GM23338 (cell line): ENCODE results near the gene ANKRD63. TPM values are rescaled to one million over a fixed set of nuclear protein-coding genes. Genes with fewer than 3 reads are reported as not detected.

ENCODE experiments used
- ATAC-seq: fragments of 200-7000 bp; cut with Tn5 transposase; 3 replicates; pipeline ENCODE4 v1.9.1; 2020
- DNase-seq: peaks from one replicate; pipeline ENCODE4 v3.0.0-alpha.2; 2015; ENCODE audit warnings: low spot score
- H2AFZ ChIP-seq: fragments of 200-600 bp; sonication (generic); 2 replicates; pipeline ENCODE4 v1.8.0; 2016; ENCODE audit warnings: antibody characterized with exemption, mild to moderate bottlenecking, moderate library complexity
- H3F3A ChIP-seq: fragments of 200-600 bp; sonication (generic); replicated peaks from 2 replicates; pipeline ENCODE4 v1.8.0; 2017; ENCODE audit warnings: antibody characterized with exemption, mixed run types, low read depth
- H3K27ac ChIP-seq: fragments of 200-600 bp; sonication (generic); 2 replicates; pipeline ENCODE4 v1.6.1; 2016; ENCODE audit warnings: low read depth
- H3K27me3 ChIP-seq: fragments of 200-600 bp; sonication (generic); 2 replicates; pipeline ENCODE4 v1.8.0; 2016; ENCODE audit warnings: mild to moderate bottlenecking, mixed run types, moderate library complexity; ENCODE audit not compliant: insufficient read depth
- H3K36me3 ChIP-seq: fragments of 200-600 bp; sonication (generic); 2 replicates; pipeline ENCODE4 v1.8.0; 2016; ENCODE audit warnings: mild to moderate bottlenecking; ENCODE audit not compliant: insufficient read depth
- H3K4me1 ChIP-seq: fragments of 200-600 bp; sonication (generic); 2 replicates; pipeline ENCODE4 v1.8.0; 2016; ENCODE audit warnings: mild to moderate bottlenecking, moderate library complexity; ENCODE audit not compliant: insufficient read depth
- H3K4me2 ChIP-seq: fragments of 200-600 bp; sonication (generic); 2 replicates; pipeline ENCODE4 v1.7.1; 2017; ENCODE audit warnings: mixed run types
- H3K4me3 ChIP-seq: fragments of 200-600 bp; sonication (generic); 2 replicates; pipeline ENCODE4 v1.6.1; 2016; ENCODE audit warnings: mixed run types
- H3K79me2 ChIP-seq: fragments of 200-600 bp; sonication (generic); replicated peaks from 2 replicates; pipeline ENCODE4 v1.8.0; 2017; ENCODE audit warnings: mild to moderate bottlenecking; ENCODE audit not compliant: insufficient read depth
- H3K9me2 ChIP-seq: fragments of 200-600 bp; sonication (generic); 2 replicates; pipeline ENCODE4 v1.8.0; 2017; ENCODE audit not compliant: insufficient read depth
- H4K20me1 ChIP-seq: fragments of 200-600 bp; sonication (generic); replicated peaks from 2 replicates; pipeline ENCODE4 v1.8.0; 2017; ENCODE audit warnings: mild to moderate bottlenecking; ENCODE audit not compliant: insufficient read depth
- H3K27ac Mint-ChIP-seq: 2 replicates; pipeline ENCODE4 v1.8.0; 2020; ENCODE audit warnings: inconsistent platforms, mild to moderate bottlenecking, moderate library complexity, mixed read lengths
- H3K27me3 Mint-ChIP-seq: 3 replicates; pipeline ENCODE4 v1.8.0; 2022; ENCODE audit warnings: low read depth, mild to moderate bottlenecking, moderate library complexity, mixed read lengths, inconsistent platforms; ENCODE audit not compliant: insufficient read depth, poor library complexity
- H3K36me3 Mint-ChIP-seq: 3 replicates; pipeline ENCODE4 v1.8.0; 2021; ENCODE audit warnings: low read depth, mild to moderate bottlenecking, inconsistent platforms, moderate library complexity, mixed read lengths
- H3K4me1 Mint-ChIP-seq: 3 replicates; pipeline ENCODE4 v1.8.0; 2020; ENCODE audit warnings: mild to moderate bottlenecking, inconsistent platforms, mixed read lengths
- H3K4me3 Mint-ChIP-seq: 3 replicates; pipeline ENCODE4 v1.8.0; 2021; ENCODE audit warnings: moderate library complexity, mild to moderate bottlenecking, inconsistent platforms, mixed read lengths
- H3K9me3 Mint-ChIP-seq: 3 replicates; pipeline ENCODE4 v1.8.0; 2020; ENCODE audit warnings: moderate library complexity, mild to moderate bottlenecking, inconsistent platforms, mixed read lengths
- CREB1 ChIP-seq: fragments of 250-450 bp; sonication (Bioruptor Pico); IDR thresholded peaks from 2 replicates; pipeline ENCODE4 v1.5.0; 2020; ENCODE audit warnings: low read depth, mild to moderate bottlenecking, moderate library complexity
- ETS1 ChIP-seq: IDR thresholded peaks from 2 replicates; pipeline ENCODE4 v1.6.1; 2016; ENCODE audit warnings: antibody characterized with exemption
- JUNB ChIP-seq: IDR thresholded peaks from one replicate; pipeline ENCODE4 v1.6.1; 2016; ENCODE audit warnings: antibody characterized with exemption; ENCODE audit not compliant: unreplicated experiment
- NANOG ChIP-seq: IDR thresholded peaks from 2 replicates; pipeline ENCODE4 v1.6.1; 2016; ENCODE audit warnings: antibody characterized with exemption, borderline replicate concordance
- POLR2AphosphoS5 ChIP-seq: IDR thresholded peaks from 2 replicates; pipeline ENCODE4 v1.6.1; 2016; ENCODE audit warnings: antibody characterized with exemption, low read depth
- REST ChIP-seq: IDR thresholded peaks from one replicate; pipeline ENCODE4 v1.6.1; 2018; ENCODE audit warnings: antibody characterized with exemption; ENCODE audit not compliant: unreplicated experiment
- ZNF331 ChIP-seq: fragments of 250-450 bp; sonication (Bioruptor Pico); IDR thresholded peaks from 2 replicates; pipeline ENCODE4 v1.5.0; 2020; ENCODE audit warnings: low read depth, mild to moderate bottlenecking, moderate library complexity
- polyA plus RNA-seq: library from polyadenylated mRNA; unstranded; fragments of >200 nt; fragmentation: Nextera tagmentation; extraction: Ambion mirVana; gene quantifications from 2 replicates; pipeline ENCODE4 v1.2.1, GENCODE V29; 2016
- total RNA-seq: library from RNA; depleted of rRNA; stranded (reverse); fragments of >200 nt; shearing (Covaris generic); gene quantifications from 2 replicates; pipeline ENCODE4 v1.2.3, GENCODE V29; 2014
- TF ChIP-seq, protein P1 (sequence below): fragments of 250-450 bp; sonication (Bioruptor Pico); IDR thresholded peaks from 2 replicates; pipeline ENCODE4 v1.5.0; 2020; ENCODE audit warnings: mild to moderate bottlenecking, moderate library complexity

ANKRD63 gene
- total and polyA plus RNA-seq, 2 experiments from 2014 or later = 0.59 TPM; not detected in 1

DNA sequence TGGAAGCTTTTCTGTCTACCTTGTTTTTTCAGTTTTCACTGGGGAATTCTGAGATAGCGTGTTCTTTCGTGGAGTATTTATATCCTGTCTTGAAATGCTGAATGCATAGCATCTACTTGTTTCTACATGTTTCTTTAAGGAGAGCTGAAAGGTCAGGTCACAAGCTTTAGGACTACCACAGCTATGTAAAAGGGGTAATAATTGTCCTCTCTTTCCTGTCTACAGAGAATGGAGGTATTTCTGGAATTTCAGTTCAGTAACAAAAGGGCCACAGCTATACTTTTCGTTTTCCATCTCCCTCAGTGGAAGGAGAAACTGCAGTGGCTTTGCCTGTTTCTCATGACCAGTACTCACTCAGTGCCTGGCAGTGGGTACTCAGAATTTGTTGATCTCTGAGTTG lies 45.3 kb upstream of the ANKRD63 start:
- peaks cover 50% of the 10 kb centered on the region for H3K4me1 ChIP-seq

More for the DNA sequence above, 45.3 kb upstream of the ANKRD63 start:
- Histone ChIP-seq H3K79me2 (peaks cover 21% of the 10 kb centered on the region), H3K27me3 (peaks cover 14% of the 10 kb centered on the region), H3K27ac (peak overlapping the region; percentile 33; the same call in 1 of the 2 replicates), H3F3A (peaks cover 13% of the 10 kb centered on the region; the same call in 1 of the 2 replicates), H4K20me1 (peaks cover 10% of the 10 kb centered on the region), H3K4me2 (peak overlapping the region; percentile 89), H3K4me3 (peak overlapping the region; percentile 34), H3K36me3 (no peaks in the 10 kb centered on the region), H3K9me2 (0 out of 2 replicates have a peak, but pooled peaks cover 2% of the 10 kb centered on the region), H2AFZ (no peak overlapping the region)
- peaks cover 24% of the 10 kb centered on the region for H3K36me3 Mint-ChIP-seq
- TF ChIP-seq ZNF331 (no peak), NANOG (no peak), REST (no peak), CREB1 (no peak), JUNB (no peak), ETS1 (no peak), POLR2AphosphoS5 (no peak)
- TF ChIP-seq, protein P1, sequence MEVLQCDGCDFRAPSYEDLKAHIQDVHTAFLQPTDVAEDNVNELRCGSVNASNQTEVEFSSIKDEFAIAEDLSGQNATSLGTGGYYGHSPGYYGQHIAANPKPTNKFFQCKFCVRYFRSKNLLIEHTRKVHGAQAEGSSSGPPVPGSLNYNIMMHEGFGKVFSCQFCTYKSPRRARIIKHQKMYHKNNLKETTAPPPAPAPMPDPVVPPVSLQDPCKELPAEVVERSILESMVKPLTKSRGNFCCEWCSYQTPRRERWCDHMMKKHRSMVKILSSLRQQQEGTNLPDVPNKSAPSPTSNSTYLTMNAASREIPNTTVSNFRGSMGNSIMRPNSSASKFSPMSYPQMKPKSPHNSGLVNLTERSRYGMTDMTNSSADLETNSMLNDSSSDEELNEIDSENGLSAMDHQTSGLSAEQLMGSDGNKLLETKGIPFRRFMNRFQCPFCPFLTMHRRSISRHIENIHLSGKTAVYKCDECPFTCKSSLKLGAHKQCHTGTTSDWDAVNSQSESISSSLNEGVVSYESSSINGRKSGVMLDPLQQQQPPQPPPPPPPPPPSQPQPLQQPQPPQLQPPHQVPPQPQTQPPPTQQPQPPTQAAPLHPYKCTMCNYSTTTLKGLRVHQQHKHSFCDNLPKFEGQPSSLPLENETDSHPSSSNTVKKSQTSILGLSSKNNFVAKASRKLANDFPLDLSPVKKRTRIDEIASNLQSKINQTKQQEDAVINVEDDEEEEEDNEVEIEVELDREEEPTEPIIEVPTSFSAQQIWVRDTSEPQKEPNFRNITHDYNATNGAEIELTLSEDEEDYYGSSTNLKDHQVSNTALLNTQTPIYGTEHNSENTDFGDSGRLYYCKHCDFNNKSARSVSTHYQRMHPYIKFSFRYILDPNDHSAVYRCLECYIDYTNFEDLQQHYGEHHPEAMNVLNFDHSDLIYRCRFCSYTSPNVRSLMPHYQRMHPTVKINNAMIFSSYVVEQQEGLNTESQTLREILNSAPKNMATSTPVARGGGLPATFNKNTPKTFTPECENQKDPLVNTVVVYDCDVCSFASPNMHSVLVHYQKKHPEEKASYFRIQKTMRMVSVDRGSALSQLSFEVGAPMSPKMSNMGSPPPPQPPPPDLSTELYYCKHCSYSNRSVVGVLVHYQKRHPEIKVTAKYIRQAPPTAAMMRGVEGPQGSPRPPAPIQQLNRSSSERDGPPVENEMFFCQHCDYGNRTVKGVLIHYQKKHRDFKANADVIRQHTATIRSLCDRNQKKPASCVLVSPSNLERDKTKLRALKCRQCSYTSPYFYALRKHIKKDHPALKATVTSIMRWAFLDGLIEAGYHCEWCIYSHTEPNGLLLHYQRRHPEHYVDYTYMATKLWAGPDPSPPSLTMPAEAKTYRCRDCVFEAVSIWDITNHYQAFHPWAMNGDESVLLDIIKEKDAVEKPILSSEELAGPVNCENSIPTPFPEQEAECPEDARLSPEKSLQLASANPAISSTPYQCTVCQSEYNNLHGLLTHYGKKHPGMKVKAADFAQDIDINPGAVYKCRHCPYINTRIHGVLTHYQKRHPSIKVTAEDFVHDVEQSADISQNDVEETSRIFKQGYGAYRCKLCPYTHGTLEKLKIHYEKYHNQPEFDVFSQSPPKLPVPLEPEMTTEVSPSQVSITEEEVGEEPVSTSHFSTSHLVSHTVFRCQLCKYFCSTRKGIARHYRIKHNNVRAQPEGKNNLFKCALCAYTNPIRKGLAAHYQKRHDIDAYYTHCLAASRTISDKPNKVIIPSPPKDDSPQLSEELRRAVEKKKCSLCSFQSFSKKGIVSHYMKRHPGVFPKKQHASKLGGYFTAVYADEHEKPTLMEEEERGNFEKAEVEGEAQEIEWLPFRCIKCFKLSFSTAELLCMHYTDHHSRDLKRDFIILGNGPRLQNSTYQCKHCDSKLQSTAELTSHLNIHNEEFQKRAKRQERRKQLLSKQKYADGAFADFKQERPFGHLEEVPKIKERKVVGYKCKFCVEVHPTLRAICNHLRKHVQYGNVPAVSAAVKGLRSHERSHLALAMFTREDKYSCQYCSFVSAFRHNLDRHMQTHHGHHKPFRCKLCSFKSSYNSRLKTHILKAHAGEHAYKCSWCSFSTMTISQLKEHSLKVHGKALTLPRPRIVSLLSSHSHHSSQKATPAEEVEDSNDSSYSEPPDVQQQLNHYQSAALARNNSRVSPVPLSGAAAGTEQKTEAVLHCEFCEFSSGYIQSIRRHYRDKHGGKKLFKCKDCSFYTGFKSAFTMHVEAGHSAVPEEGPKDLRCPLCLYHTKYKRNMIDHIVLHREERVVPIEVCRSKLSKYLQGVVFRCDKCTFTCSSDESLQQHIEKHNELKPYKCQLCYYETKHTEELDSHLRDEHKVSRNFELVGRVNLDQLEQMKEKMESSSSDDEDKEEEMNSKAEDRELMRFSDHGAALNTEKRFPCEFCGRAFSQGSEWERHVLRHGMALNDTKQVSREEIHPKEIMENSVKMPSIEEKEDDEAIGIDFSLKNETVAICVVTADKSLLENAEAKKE (CRISPR knock-in tag) = no peak
- DNase-seq (peak; percentile 35), ATAC-seq (no peak)
- H3K27me3 Mint-ChIP-seq = peaks cover 15% of the 10 kb centered on the region
- peak overlapping the region; percentile 62 for H3K4me3 Mint-ChIP-seq
- peaks cover 52% of the 10 kb centered on the region for H3K4me1 Mint-ChIP-seq
- no peaks in the 10 kb centered on the region for H3K9me3 Mint-ChIP-seq
- H3K27ac Mint-ChIP-seq = peak overlapping the region; percentile 19
